Measurements from ENCODE around the gene UIMC1. TPM values are rescaled to one million over a fixed set of nuclear protein-coding genes. Genes with fewer than 3 reads are reported as not detected.

Gene UIMC1
- total RNA-seq, 4 donors from 2014 or later: 10.4 to 24.3 (median 20.2) TPM

- H3K4me1 ChIP-seq: no peaks in the 10 kb centered on the region
- TF ChIP-seq, protein P1, sequence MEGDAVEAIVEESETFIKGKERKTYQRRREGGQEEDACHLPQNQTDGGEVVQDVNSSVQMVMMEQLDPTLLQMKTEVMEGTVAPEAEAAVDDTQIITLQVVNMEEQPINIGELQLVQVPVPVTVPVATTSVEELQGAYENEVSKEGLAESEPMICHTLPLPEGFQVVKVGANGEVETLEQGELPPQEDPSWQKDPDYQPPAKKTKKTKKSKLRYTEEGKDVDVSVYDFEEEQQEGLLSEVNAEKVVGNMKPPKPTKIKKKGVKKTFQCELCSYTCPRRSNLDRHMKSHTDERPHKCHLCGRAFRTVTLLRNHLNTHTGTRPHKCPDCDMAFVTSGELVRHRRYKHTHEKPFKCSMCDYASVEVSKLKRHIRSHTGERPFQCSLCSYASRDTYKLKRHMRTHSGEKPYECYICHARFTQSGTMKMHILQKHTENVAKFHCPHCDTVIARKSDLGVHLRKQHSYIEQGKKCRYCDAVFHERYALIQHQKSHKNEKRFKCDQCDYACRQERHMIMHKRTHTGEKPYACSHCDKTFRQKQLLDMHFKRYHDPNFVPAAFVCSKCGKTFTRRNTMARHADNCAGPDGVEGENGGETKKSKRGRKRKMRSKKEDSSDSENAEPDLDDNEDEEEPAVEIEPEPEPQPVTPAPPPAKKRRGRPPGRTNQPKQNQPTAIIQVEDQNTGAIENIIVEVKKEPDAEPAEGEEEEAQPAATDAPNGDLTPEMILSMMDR (IDR thresholded peaks at IDR 0.05 in 4 of 5, conservative IDR thresholded peaks at IDR 0.05 in 1 of 5): no peak
- no peak for TF ChIP-seq POLR2A (IDR thresholded peaks at IDR 0.05)
- no peaks in the 10 kb centered on the region for H3K9me3 ChIP-seq
- intact Hi-C loops (cut with DNase I; ENCODE audit: low total_unique reads) (no loop called here), in situ Hi-C loops (cut with MboI; ENCODE audit: low sequenced_read_pairs in 4 of 4) (no loop called here)
- no peak overlapping the region for H3K27ac ChIP-seq
- ATAC-seq (no peak), DNase-seq (peak in 1 of 2 donors; percentile 1)
- H3K36me3 ChIP-seq: no peaks in the 10 kb centered on the region
- no peak overlapping the region for H3K4me3 ChIP-seq
- no peaks in the 10 kb centered on the region for H3K27me3 ChIP-seq
These were observed 120.0 kb downstream of the UIMC1 start for GRCh38 chr5:176886336-176887251.

DNA sequence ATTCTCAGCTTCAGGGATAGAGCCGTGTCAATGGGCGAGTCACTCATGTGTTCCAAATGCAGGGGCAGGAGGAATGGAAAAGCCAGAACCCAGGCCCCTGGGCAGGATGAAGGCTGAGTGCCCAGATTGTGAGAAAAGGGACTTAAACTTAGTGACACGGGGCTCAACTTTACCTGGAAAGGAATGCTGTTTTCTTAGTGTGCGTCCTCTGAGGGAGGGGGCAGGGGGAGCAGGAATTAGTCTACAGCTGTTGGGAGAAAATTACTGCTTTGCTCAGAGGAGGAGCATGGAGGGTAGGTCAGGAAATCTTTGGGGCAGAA is 122.0 kb downstream of the UIMC1 start:
- DNase-seq: no peak
- H3K4me3 ChIP-seq: no peak overlapping the region
- no peaks in the 10 kb centered on the region for H3K4me1 ChIP-seq
- intact Hi-C loops (cut with DNase I; ENCODE audit: low total_unique reads) (no loop called here), in situ Hi-C loops (cut with MboI; ENCODE audit: low sequenced_read_pairs in 4 of 4) (no loop called here)
- TF ChIP-seq POLR2A (IDR thresholded peaks at IDR 0.05): no peak
- TF ChIP-seq, protein P1 (IDR thresholded peaks at IDR 0.05 in 4 of 5, conservative IDR thresholded peaks at IDR 0.05 in 1 of 5): no peak
- H3K27ac ChIP-seq: no peak overlapping the region
- no peaks in the 10 kb centered on the region for H3K36me3 ChIP-seq
- no peaks in the 10 kb centered on the region for H3K9me3 ChIP-seq
- ATAC-seq: no peak
- no peaks in the 10 kb centered on the region for H3K27me3 ChIP-seq

DNA sequence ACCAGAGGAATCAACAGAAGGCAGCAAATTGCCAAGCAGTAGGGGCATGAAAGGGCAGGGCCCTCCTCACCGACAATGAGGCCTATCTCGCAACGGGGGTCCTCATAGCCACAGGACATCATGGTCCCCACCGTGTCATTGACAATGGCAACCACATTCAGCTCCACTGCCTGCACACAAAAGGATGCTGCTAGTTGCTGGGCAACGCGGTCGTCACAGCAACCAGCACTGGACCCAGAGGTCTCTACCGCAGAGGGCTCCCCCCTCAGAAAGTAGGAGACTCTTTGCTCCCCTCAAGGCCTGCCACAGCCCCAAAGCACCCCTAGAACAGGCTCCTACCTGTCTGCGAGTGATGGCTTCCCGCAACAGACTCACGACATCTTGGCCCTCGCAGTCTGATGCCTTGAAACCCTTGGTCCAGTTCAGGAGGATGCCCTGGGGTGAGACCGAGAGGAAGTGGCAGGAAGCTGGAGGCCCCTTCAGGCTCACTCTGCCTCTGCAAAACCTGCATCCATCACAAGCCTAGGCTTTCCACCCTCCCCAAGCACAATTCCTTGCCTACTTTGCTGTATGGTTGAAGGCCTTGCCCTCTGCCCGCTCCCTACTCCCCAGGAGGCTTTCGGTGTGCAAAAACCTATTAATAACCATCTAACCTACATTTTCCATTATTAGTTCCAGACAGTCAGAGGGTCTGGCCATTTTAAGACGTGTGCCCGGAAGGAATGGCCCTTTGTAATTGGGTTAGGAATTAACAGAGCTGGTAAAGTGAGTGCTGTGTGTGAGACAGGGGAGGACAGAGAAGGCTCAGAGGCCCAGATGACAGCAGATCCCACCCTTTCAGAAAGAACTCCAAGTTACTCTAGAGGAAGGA is 122.6 kb downstream of the UIMC1 start:
- no peaks in the 10 kb centered on the region for H3K4me1 ChIP-seq
- no peaks in the 10 kb centered on the region for H3K27me3 ChIP-seq
- no peaks in the 10 kb centered on the region for H3K9me3 ChIP-seq
- no peak overlapping the region for H3K4me3 ChIP-seq
- ATAC-seq (no peak), DNase-seq (no peak)
- in situ Hi-C loops (cut with MboI; ENCODE audit: low sequenced_read_pairs in 4 of 4): no loop called here
- H3K36me3 ChIP-seq: no peaks in the 10 kb centered on the region
- intact Hi-C loops (cut with DNase I; ENCODE audit: low total_unique reads): no loop called here
- no peak overlapping the region for H3K27ac ChIP-seq
- TF ChIP-seq, protein P1 (IDR thresholded peaks at IDR 0.05 in 4 of 5, conservative IDR thresholded peaks at IDR 0.05 in 1 of 5): no peak
- TF ChIP-seq POLR2A (IDR thresholded peaks at IDR 0.05): no peak

DNA sequence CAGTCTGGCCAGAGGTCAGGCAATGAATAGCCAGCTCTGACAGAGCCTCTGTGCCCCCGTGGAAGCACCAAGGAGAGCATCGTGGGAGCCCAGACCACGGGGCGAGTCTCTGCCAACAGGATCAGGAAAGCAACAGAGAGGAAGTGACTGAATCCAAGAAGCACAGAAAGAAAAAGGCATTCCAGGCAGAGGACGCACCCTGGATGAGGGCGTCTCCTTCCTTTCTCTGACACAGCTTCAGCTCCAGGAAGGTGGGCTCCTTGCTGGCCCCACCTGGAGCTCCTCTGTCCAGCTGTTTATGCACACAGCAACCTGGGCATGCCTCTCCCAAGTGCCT is 124.0 kb downstream of the UIMC1 start:
- H3K27ac ChIP-seq: no peak overlapping the region
- intact Hi-C loops (cut with DNase I; ENCODE audit: low total_unique reads): no loop called here
- ATAC-seq: no peak
- H3K36me3 ChIP-seq: no peaks in the 10 kb centered on the region
- no peaks in the 10 kb centered on the region for H3K9me3 ChIP-seq
- no peaks in the 10 kb centered on the region for H3K4me1 ChIP-seq
- H3K4me3 ChIP-seq: no peak overlapping the region
- in situ Hi-C loops (cut with MboI; ENCODE audit: low sequenced_read_pairs in 4 of 4): no loop called here
- H3K27me3 ChIP-seq: no peaks in the 10 kb centered on the region
- DNase-seq: no peak
- no peak for TF ChIP-seq POLR2A (IDR thresholded peaks at IDR 0.05)
- TF ChIP-seq, protein P1 (IDR thresholded peaks at IDR 0.05 in 4 of 5, conservative IDR thresholded peaks at IDR 0.05 in 1 of 5): no peak

All from gastrocnemius medialis (tissue), 4 donors.